HG02678 (cell line): ENCODE results near the gene FAM162A.
"Not testable (repeated sequence)": the region's sequence is repeated elsewhere in the genome, so short reads cannot be mapped to it uniquely, and the experiment has no call there.

Source experiments
- ATAC-seq: cut with Tn5 transposase; IDR thresholded peaks from one replicate; pipeline ENCODE4 v1.9.1; 2021; ENCODE audit warnings: mild to moderate bottlenecking, moderate library complexity; ENCODE audit not compliant: unreplicated experiment

The FAM162A gene

GRCh38 chr3:122415762-122416654, 32.0 kb downstream of the FAM162A start, which contains the start of gene WDR5B:
TSS of gene WDR5B (minus strand) at chr3:122416062. CDS start at chr3:122415528, 534 bp downstream.
- ATAC-seq: peak; percentile 87

- ATAC-seq: no peak
Measured at GRCh38 chr3:122416966-122417365, 33.0 kb downstream of the FAM162A start.

- no peak for ATAC-seq
Measured at GRCh38 chr3:122421101-122421500, 37.1 kb downstream of the FAM162A start.

GRCh38 chr3:122421836-122422235, 37.9 kb downstream of the FAM162A start:
- no peak for ATAC-seq

GRCh38 chr3:122427857-122428471, 44.0 kb downstream of the FAM162A start:
- ATAC-seq: no peak

- ATAC-seq: no peak
Measured at GRCh38 chr3:122430371-122430770, 46.4 kb downstream of the FAM162A start.

GRCh38 chr3:122435950-122436349, 52.0 kb downstream of the FAM162A start:
- no peak for ATAC-seq

GRCh38 chr3:122443090-122443489, 59.1 kb downstream of the FAM162A start:
- ATAC-seq: no peak

GRCh38 chr3:122443762-122444490, 59.9 kb downstream of the FAM162A start:
- ATAC-seq: not testable (repeated sequence)

- not testable (repeated sequence) for ATAC-seq
Measured at GRCh38 chr3:122444491-122444887, 60.5 kb downstream of the FAM162A start.

GRCh38 chr3:122448218-122448617, 64.2 kb downstream of the FAM162A start:
- not testable (repeated sequence) for ATAC-seq

- no peak for ATAC-seq
Measured at GRCh38 chr3:122451371-122451770, 67.4 kb downstream of the FAM162A start.

- ATAC-seq: no peak
Measured at GRCh38 chr3:122456074-122456473, 72.1 kb downstream of the FAM162A start.

- ATAC-seq: no peak
Measured at GRCh38 chr3:122457706-122458105, 73.7 kb downstream of the FAM162A start.

GRCh38 chr3:122458992-122459391, 75.0 kb downstream of the FAM162A start:
- no peak for ATAC-seq

- ATAC-seq: no peak
Measured at GRCh38 chr3:122461806-122462205, 77.8 kb downstream of the FAM162A start.
